Lung (tissue), 12 donors: ENCODE results near the gene C4orf50. TPM values are rescaled to one million over a fixed set of nuclear protein-coding genes. Genes with fewer than 3 reads are reported as not detected.

ENCODE experiments used
- ATAC-seq: fragments of 200-7000 bp; cut with Tn5 transposase; one replicate; pipeline ENCODE4 v1.9.1; 2020; ENCODE audit warnings: moderate number of reproducible peaks; ENCODE audit not compliant: insufficient read depth, low FRiP score
- DNase-seq, 3 donors: peaks; one replicate each; pipeline ENCODE4 v3.0.0-alpha.2; 2013 to 2017
- H3K27ac ChIP-seq, 2 donors: one replicate each; pipeline ENCODE4 v1.5.1; 2013; ENCODE audit warnings: mild to moderate bottlenecking in 2 of 2, moderate library complexity in 2 of 2, control low read depth in 1 of 2, inconsistent platforms in 1 of 2, low read depth in 1 of 2, low read length in 1 of 2
- H3K27me3 ChIP-seq, 3 donors: one replicate each; pipeline ENCODE4 v1.5.1; 2013; ENCODE audit warnings: low read length in 2 of 3; ENCODE audit not compliant: control insufficient read depth in 3 of 3, insufficient read depth in 3 of 3
- H3K36me3 ChIP-seq, 4 donors: one replicate each; pipeline ENCODE4 v1.5.1; 2013; ENCODE audit warnings: low read length in 4 of 4, mild to moderate bottlenecking in 1 of 4, moderate library complexity in 1 of 4; ENCODE audit not compliant: control insufficient read depth in 4 of 4, insufficient read depth in 4 of 4
- H3K4me1 ChIP-seq, 5 donors: one replicate each; pipeline ENCODE4 v1.5.1; 2013; ENCODE audit warnings: low read length in 5 of 5, mild to moderate bottlenecking in 2 of 5, moderate library complexity in 1 of 5; ENCODE audit not compliant: control insufficient read depth in 5 of 5, insufficient read depth in 5 of 5
- H3K4me3 ChIP-seq: one replicate; pipeline ENCODE4 v1.5.1; 2013; ENCODE audit warnings: mild to moderate bottlenecking, control low read depth, moderate library complexity
- H3K9ac ChIP-seq, 2 donors: one replicate each; pipeline ENCODE4 v1.5.1; 2013; ENCODE audit warnings: low read length in 2 of 2, control low read depth in 1 of 2; ENCODE audit not compliant: insufficient read depth in 1 of 2
- H3K9me3 ChIP-seq, 4 donors: one replicate each; pipeline ENCODE4 v1.5.1; 2013; ENCODE audit warnings: low read length in 3 of 4, mild to moderate bottlenecking in 1 of 4, moderate library complexity in 1 of 4; ENCODE audit not compliant: control insufficient read depth in 4 of 4, insufficient read depth in 3 of 4
- CTCF ChIP-seq: IDR thresholded peaks from 2 replicates; pipeline ENCODE4 v1.5.1; 2012; ENCODE audit warnings: mild to moderate bottlenecking; ENCODE audit errors: control extremely low read depth, extremely low read depth
- WGBS, 2 donors: extraction: QIAGEN DNeasy Blood & Tissue Kit; methylation state at CpG; one replicate each; pipeline ENCODE4 v1.1.7; 2013; 5-methylcytosine and 5-hydroxymethylcytosine counted together
- polyA plus RNA-seq, 2 donors: library from polyadenylated mRNA; stranded (reverse); fragments of 200-250 nt; gene quantifications; one replicate each; pipeline ENCODE4 v1.2.1, GENCODE V29; 2013
- total RNA-seq, 2 donors: library from RNA; depleted of rRNA in 1 of 2; stranded (reverse); fragments of >200 nt in 1 of 2; gene quantifications; one replicate each; pipeline ENCODE4 v1.2.1, GENCODE V29; 2014 to 2021
- donor health status: control.
- donor health status: control.
- donor health status: Bipolar disorder and iron deficiency.
- donor health status: healthy.
- donor health status: DM: yes; HTN: yes; CAD: no.

Gene C4orf50
- total and polyA plus RNA-seq, 4 donors, result 0.02 to 0.04 (median 0.03) TPM

DNA sequence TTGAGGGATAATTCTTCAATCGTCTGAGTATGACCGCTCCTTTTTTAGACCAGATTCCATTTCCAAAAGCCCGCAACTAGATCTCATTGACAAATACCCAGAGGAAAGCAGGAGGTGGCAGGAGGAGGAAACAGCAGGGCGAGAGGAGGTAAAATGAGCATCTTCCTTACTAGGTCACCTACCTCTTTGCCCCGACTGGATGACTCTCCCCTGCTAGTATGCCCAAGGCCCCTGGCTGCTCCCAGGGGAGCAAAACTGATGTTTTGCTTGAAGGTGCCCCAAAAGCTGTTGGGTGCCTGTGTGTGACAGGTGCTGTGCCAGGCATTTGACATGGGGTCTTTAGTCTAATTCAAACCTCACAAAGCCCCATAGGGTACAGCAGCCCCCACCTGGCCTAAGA lies 48.9 kb downstream of the C4orf50 start:
- Histone ChIP-seq H3K36me3 (no peaks in the 10 kb centered on the region), H3K4me1 (no peaks in the 10 kb centered on the region), H3K4me3 (no peak overlapping the region), H3K9me3 (no peaks in the 10 kb centered on the region), H3K9ac (no peak overlapping the region), H3K27ac (no peak overlapping the region), H3K27me3 (peaks cover 0 to 3% (median 1%) of the 10 kb centered on the region in 3 donors)
- ATAC-seq (no peak), DNase-seq (no peak)
- TF ChIP-seq CTCF, result no peak
- WGBS, 2 donors, result 83 to 89% methylated on average over 5 of the region's 5 CpGs

DNA sequence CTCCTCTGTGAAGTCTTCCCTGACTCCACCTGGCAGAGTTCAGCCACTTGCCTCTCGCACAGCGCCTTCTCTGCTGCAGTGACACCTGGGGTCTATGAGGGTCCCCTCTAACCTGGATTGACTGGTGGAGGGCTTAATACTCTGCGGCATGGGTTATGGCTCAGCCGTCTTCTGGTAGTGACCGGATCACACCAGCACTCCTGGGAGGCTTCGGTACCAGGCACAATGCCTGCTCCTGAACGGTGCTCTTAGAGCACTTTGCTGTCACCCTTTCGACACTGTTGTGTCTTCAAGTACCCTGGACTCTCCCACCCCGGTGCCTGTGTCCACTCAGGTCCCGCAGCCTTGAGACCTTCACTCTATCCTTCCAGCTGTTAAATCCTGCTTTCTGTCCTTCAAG lies 50.0 kb downstream of the C4orf50 start:
- 92 to 94% methylated on average over 10 of the region's 10 CpGs for WGBS, 2 donors
- H3K9me3 ChIP-seq, result no peaks in the 10 kb centered on the region
- no peak overlapping the region for H3K4me3 ChIP-seq
- no peak for ATAC-seq
- no peak overlapping the region for H3K27ac ChIP-seq
- peaks cover 0 to 7% (median 0%) of the 10 kb centered on the region in 3 donors for H3K27me3 ChIP-seq
- H3K4me1 ChIP-seq, result no peaks in the 10 kb centered on the region
- no peak for TF ChIP-seq CTCF
- no peaks in the 10 kb centered on the region for H3K36me3 ChIP-seq
- H3K9ac ChIP-seq, result no peak overlapping the region
- no peak for DNase-seq

DNA sequence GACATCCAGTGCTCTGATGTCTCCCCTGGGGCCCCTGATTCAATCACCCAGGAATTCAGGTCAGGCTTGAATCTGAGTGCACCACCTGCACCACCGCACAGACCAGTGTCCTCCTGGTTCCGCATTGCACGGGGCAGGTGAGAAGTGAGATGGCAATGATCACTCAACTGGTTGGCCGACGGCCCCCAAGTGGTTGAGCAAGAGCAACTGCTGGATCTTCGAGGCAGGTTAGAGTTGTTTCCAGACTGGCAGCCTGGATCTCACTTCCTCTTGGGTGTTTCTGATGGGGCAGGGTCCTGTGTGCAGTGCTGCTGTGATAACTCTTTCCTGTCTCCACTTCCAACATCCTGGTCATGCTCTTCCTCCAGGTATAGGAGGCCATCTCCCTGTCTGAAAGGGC lies 50.4 kb downstream of the C4orf50 start:
- 41 to 58% methylated on average over 6 of the region's 6 CpGs for WGBS, 2 donors
- DNase-seq (no peak), ATAC-seq (no peak)
- H3K27ac ChIP-seq, result no peak overlapping the region
- no peaks in the 10 kb centered on the region for H3K36me3 ChIP-seq
- no peak overlapping the region for H3K4me3 ChIP-seq
- no peaks in the 10 kb centered on the region for H3K9me3 ChIP-seq
- H3K27me3 ChIP-seq, result peaks cover 0 to 8% (median 0%) of the 10 kb centered on the region in 3 donors
- H3K4me1 ChIP-seq, result no peaks in the 10 kb centered on the region
- no peak for TF ChIP-seq CTCF
- no peak overlapping the region for H3K9ac ChIP-seq

DNA sequence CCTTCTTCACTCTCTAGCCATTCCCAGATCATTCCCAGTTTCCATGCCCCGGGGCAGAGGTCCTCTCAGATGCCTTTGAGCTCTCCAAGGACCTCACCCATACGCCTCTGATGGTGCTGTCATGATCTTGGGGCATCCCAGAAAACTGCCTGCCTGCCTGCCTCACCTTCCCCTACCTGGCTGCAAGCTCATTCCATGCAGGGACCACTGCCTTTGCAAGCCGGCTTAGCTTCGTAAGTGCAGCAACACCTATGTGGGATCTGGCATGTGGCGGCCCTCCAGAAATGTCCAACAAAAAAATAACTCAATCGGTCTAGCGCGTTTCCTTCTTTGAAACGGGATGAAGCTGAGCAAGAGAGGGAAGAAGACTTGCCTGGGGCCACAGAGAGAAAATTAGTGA lies 53.0 kb downstream of the C4orf50 start:
- no peaks in the 10 kb centered on the region for H3K36me3 ChIP-seq
- H3K4me3 ChIP-seq, result no peak overlapping the region
- no peaks in the 10 kb centered on the region for H3K9me3 ChIP-seq
- peaks cover 0 to 12% (median 0%) of the 10 kb centered on the region in 3 donors for H3K27me3 ChIP-seq
- no peaks in the 10 kb centered on the region for H3K4me1 ChIP-seq
- H3K9ac ChIP-seq, result no peak overlapping the region
- 80 to 88% methylated on average over 9 of the region's 9 CpGs for WGBS, 2 donors
- no peak overlapping the region for H3K27ac ChIP-seq
- no peak for ATAC-seq
- DNase-seq, result no peak
- no peak for TF ChIP-seq CTCF
